IPS DF 6.9 (cell line): Measurements from ENCODE around the gene PNPLA7.

ENCODE experiments used
- DNase-seq: peaks from one replicate; pipeline ENCODE4 v3.0.0-alpha.2; 2013; ENCODE audit warnings: low read depth, low spot score
- H3K27ac ChIP-seq: one replicate; pipeline ENCODE4 v1.5.1; 2013; ENCODE audit warnings: low read length, control low read depth
- H3K27me3 ChIP-seq: 2 replicates; pipeline ENCODE4 v1.6.1; 2013; ENCODE audit warnings: mild to moderate bottlenecking, low read length; ENCODE audit not compliant: control insufficient read depth, insufficient read depth
- H3K36me3 ChIP-seq: 2 replicates; pipeline ENCODE4 v1.6.1; 2013; ENCODE audit warnings: low read length; ENCODE audit not compliant: control insufficient read depth, insufficient read depth
- H3K4me1 ChIP-seq: 2 replicates; pipeline ENCODE4 v1.6.1; 2013; ENCODE audit warnings: low read length; ENCODE audit not compliant: control insufficient read depth, insufficient read depth
- H3K4me3 ChIP-seq: 2 replicates; pipeline ENCODE4 v1.5.1; 2013; ENCODE audit warnings: mild to moderate bottlenecking, low read length
- H3K9me3 ChIP-seq: 2 replicates; pipeline ENCODE4 v1.6.1; 2013; ENCODE audit warnings: low read length, inconsistent platforms; ENCODE audit not compliant: control insufficient read depth, insufficient read depth
- WGBS: extraction: QIAGEN DNeasy Blood & Tissue Kit; methylation state at CpG from one replicate; pipeline ENCODE4 v1.1.7; 2013; ENCODE audit warnings: mixed read lengths, missing lambda C conversion rate; ENCODE audit not compliant: insufficient read length, insufficient coverage; 5-methylcytosine and 5-hydroxymethylcytosine counted together

PNPLA7 gene

DNA sequence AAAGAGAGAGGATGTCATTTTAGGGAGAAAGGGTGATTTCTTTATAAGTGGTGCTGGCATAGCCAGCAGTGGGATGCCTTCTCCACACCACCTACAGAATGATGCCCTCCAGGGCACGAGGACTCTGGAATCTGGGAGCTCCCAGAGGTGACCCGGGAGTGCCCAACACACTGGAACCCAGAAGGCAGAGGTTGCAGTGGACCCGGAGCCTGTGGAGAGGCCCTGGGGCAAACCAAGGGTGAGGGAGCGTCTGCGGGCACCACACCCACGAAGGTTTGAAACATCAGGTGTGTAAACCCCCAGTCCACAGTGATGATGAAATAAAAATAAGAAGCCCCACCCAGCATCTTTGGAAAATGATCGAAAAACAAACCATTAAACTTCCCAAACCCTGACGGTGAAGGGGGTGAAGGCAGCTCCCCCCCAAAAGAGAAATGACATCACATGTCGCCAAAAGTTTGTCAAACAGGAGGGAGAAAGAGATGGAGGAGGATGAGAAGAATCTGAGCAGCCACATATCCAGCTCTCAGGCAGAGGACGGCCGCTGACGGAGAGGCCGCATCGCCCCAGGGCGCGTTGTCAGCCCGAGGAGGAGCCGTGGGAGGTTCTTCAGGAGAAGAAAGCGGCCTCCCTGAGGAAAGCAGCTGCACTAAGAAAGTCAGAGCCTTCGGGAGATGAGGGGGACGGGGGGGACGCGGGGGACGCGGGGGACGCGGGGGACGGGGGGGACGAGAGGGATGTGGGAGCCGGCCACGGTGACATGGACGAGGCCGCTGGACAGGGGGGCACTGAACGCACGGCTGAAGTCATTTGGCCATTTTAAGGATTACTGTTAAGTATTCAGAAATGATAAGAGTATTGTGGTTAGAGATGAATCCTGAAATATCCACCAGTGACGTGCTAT lies 47.9 kb downstream of the PNPLA7 start:
- H3K4me1 ChIP-seq, result no peaks in the 10 kb centered on the region
- H3K27ac ChIP-seq, result no peak overlapping the region
- H3K4me3 ChIP-seq, result no peak overlapping the region
- no peaks in the 10 kb centered on the region for H3K27me3 ChIP-seq
- no peaks in the 10 kb centered on the region; the same call in 1 of the 2 replicates for H3K36me3 ChIP-seq
- WGBS, result no CpG with 5 or more reads among the region's 36 CpGs
- no peaks in the 10 kb centered on the region for H3K9me3 ChIP-seq
- no peak for DNase-seq

DNA sequence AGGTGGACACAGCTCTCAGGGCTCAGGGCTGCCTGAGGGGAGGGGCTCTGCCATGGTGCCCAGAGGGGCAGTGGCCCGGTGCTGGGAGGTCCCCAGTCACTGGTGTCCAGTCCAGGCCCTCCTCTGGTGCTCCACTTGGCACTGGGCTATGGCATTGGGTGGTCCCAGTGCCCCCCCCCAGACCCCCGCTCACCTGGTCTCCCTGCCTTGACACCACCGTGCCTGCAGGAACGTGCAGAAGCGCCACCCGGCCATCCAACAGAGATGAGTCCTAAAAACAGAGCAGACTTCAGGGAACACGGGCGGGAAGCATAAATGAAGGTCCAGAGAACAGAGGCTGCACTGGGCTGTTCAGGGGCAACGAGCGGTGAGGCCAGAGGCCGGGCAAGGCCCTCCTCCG lies 48.7 kb downstream of the PNPLA7 start:
- no peak overlapping the region for H3K27ac ChIP-seq
- DNase-seq, result no peak
- H3K4me3 ChIP-seq, result no peak overlapping the region
- H3K4me1 ChIP-seq, result no peaks in the 10 kb centered on the region
- H3K9me3 ChIP-seq, result no peaks in the 10 kb centered on the region
- WGBS, result no CpG with 5 or more reads among the region's 12 CpGs
- no peaks in the 10 kb centered on the region; the same call in 1 of the 2 replicates for H3K36me3 ChIP-seq
- H3K27me3 ChIP-seq, result no peaks in the 10 kb centered on the region

DNA sequence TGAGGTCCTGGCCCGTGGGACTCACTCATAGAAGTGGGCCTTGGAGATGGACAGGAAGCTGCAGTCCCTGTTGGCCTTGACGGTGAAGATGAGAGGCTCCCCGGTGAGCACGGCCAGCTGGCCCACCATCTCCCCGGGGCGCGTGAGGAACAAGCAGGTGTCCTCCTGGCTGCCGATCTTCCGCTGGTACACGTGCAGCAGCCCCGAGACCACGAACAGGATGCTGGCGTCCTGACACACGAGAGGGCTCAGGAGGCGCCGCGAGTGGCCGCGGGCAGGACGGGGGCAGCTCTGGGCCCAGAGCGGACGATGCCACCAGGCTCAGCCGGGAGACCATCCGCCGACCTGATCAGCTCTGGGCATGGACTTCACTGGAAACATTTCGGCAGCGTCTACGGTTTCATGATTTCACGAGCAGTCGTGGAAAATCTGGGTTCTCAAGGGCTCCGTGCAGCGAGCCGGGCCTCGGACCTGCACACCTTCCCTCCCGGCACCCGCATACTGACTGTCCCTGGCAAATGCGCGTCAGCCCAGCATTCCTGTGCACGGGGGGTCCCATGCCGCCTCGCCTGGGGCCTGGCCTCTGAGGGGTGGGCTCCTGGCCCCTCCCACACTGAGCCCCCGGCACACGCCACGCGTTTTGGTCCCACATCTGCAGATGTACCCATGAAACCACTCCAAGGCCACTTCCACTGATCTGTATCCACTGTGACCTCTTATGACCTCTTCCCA lies 49.4 kb downstream of the PNPLA7 start:
- no CpG with 5 or more reads among the region's 45 CpGs for WGBS
- no peaks in the 10 kb centered on the region; the same call in 1 of the 2 replicates for H3K36me3 ChIP-seq
- no peak overlapping the region for H3K4me3 ChIP-seq
- no peaks in the 10 kb centered on the region for H3K9me3 ChIP-seq
- no peaks in the 10 kb centered on the region for H3K27me3 ChIP-seq
- no peak overlapping the region for H3K27ac ChIP-seq
- no peaks in the 10 kb centered on the region for H3K4me1 ChIP-seq
- no peak for DNase-seq

DNA sequence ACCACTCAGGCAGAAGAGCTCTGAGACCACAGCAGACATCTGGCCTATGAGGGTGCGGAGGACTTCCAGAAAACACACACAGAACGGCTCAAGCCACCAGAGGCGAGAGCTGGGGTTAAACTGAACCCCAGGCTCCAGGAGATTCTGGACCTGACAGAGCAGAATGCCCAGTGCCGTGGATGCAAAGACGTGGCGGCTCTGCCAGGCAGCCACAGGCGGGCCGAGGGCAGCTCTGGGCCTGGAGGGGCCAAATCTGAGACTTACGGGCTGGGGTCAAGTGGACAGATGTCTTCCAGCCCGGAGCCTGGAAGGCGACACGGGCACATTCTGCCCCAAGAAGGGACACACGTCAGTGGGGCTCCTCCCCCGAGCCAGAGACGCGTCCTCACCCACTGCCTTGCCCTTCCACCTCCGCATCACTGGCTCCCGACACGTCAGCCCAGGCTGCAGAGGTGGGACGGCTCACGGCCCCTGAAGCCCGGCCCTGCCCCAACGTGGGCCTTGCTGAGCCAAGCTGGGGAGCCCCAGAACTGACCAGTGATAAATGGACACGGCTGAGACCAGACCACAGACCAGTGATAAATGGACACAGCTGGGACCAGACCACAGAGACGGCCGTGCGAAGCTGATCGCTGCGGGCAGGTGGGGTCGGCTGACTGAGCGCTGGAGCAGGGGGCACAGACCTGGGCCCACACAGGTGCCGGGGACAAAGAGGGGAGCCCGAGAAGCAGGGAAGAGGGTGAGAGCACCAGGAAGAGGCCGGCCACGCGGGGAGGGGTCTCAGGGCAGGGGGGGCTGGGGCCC lies 50.1 kb downstream of the PNPLA7 start:
- H3K4me1 ChIP-seq, result no peaks in the 10 kb centered on the region
- H3K4me3 ChIP-seq, result no peak overlapping the region
- no peaks in the 10 kb centered on the region; the same call in 1 of the 2 replicates for H3K36me3 ChIP-seq
- H3K27ac ChIP-seq, result no peak overlapping the region
- no CpG with 5 or more reads among the region's 36 CpGs for WGBS
- no peak for DNase-seq
- no peaks in the 10 kb centered on the region for H3K9me3 ChIP-seq
- H3K27me3 ChIP-seq, result no peaks in the 10 kb centered on the region

GRCh38 chr9:137499416-137499815 lies 50.8 kb downstream of the PNPLA7 start:
- Histone ChIP-seq H3K27me3 (no peaks in the 10 kb centered on the region), H3K4me1 (no peaks in the 10 kb centered on the region), H3K36me3 (no peaks in the 10 kb centered on the region; the same call in 1 of the 2 replicates), H3K27ac (no peak overlapping the region), H3K4me3 (no peak overlapping the region), H3K9me3 (no peaks in the 10 kb centered on the region)
- WGBS, result no CpG with 5 or more reads among the region's 16 CpGs
- no peak for DNase-seq

DNA sequence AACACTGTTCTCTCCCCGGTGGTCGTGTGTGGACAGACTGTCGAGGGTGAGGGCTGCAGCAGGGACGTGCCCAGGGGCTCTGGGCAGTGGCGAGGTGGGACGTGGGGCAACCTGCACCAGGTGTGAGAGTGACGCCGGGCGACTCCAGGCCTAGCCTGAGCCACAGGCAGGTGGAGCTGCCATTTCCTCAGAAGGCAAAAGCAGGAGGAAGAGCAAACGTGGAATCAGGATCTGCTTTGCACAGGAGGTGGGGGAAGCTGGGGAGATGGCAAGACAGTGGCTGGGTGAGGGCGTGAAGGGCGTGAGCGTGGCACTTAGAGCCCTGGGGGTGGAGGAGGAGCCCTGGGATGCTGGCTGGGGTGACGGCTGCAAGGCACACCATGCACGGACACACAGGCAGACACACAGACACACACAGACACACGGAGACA lies 51.5 kb downstream of the PNPLA7 start:
- Histone ChIP-seq H3K36me3 (no peaks in the 10 kb centered on the region; the same call in 1 of the 2 replicates), H3K9me3 (no peaks in the 10 kb centered on the region), H3K4me1 (no peaks in the 10 kb centered on the region), H3K4me3 (no peak overlapping the region), H3K27me3 (no peaks in the 10 kb centered on the region), H3K27ac (no peak overlapping the region)
- WGBS, result no CpG with 5 or more reads among the region's 16 CpGs
- DNase-seq, result no peak

DNA sequence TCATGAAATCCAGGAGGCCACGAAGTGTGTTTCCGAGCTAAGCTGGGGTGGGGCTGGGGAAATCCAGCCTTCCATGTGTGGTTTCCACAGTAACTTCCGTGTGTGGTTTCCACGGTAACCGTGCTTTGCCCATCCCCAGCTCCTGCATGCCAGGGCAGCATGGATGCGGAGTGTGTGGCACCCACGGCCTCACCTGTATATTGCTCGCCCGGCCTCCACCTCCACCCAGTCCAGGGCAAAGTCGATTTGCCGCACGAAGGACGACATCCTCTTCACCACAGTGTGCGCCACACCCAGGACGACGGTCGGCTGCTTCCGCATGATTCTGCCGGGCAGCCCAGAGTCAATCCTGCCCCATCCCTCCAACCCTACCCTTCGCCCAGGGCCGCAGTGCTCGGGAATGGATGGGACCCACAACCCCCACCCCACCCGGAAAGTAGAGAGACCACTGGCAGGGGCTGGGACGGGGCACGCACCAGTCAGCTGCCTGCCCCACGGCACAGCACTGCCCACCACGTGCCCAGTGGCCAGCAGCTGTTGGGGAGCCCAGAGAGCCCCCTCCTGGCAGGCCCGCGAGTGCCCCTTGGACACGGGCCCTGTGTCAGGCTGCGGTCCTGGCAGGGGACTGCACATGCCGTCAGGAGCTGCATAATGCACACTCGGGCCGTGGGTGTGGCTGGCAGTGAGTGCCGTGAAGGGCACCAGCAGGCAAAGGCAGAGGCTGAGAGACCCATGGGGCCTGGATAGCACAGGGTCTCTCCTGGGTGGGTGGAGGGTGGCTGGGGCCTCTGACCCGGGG lies 52.1 kb downstream of the PNPLA7 start:
- 0 out of 2 replicates have a peak, but pooled peaks cover under 1% of the 10 kb centered on the region for H3K4me1 ChIP-seq
- DNase-seq, result no peak
- no peak overlapping the region for H3K27ac ChIP-seq
- H3K36me3 ChIP-seq, result no peaks in the 10 kb centered on the region; the same call in 1 of the 2 replicates
- H3K4me3 ChIP-seq, result no peak overlapping the region
- no CpG with 5 or more reads among the region's 36 CpGs for WGBS
- H3K9me3 ChIP-seq, result no peaks in the 10 kb centered on the region
- H3K27me3 ChIP-seq, result no peaks in the 10 kb centered on the region

DNA sequence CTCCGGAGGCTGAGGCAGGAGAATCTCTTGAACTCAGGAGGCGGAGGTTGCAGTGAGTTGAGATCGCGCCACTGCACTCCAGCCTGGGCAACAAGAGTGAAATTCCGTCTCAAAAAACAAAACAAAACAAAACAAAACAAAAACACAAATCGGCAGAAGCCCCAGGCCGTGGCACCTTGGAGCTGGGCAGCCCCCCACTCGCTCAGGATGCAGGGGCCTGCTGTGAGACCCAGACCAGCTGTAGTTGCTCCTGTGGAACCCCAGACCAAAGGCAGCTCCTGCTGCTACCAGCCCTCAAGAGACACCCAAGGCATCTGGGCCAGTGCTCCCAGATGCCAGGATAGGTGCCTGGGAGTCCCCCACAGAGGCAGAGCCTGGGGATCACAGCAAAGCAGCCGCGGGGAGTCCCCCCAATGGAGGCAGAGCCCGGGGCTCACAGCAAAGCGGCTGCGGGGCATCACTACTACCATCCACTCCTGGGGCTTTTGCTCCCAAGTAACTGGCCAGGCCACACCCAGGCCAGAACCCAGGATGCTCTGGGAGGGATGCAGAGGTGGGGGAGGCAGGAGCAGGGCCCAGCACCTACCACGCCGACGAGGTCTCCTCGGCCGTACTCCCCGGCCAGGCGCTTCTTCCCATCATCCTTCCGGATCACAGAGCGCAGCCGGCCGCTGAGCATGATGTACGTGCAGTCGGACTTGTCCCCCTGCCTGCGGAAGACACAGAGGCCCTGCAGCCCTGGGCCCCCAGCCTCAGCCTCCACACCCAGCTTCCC lies 53.4 kb downstream of the PNPLA7 start:
- Histone ChIP-seq H3K4me1 (0 out of 2 replicates have a peak, but pooled peaks cover 1% of the 10 kb centered on the region), H3K36me3 (no peaks in the 10 kb centered on the region; the same call in 1 of the 2 replicates), H3K27me3 (no peaks in the 10 kb centered on the region), H3K9me3 (no peaks in the 10 kb centered on the region), H3K4me3 (no peak overlapping the region), H3K27ac (no peak overlapping the region)
- no peak for DNase-seq
- WGBS, result no CpG with 5 or more reads among the region's 27 CpGs
